NCI-H2107 treated with DMSO at 0.1 percent for 48 hours (cell line): ENCODE data around the gene KRTAP5-8.
"Not testable (repeated sequence)": the region's sequence is repeated elsewhere in the genome, so short reads cannot be mapped to it uniquely, and the experiment has no call there.

ENCODE experiments used
- DNase-seq: peaks from one replicate; lab custom pipeline; 2025; ENCODE audit not compliant: unreplicated experiment; lab: John Stamatoyannopoulos, UW

The KRTAP5-8 gene

GRCh38 chr11:71571101-71571850 is 33.5 kb downstream of the KRTAP5-8 start:
- DNase-seq: not testable (repeated sequence)

- DNase-seq: no peak
Observed at GRCh38 chr11:71572811-71573210, 35.0 kb downstream of the KRTAP5-8 start.

- DNase-seq: no peak
Observed at GRCh38 chr11:71574418-71574817, 36.6 kb downstream of the KRTAP5-8 start.

GRCh38 chr11:71575723-71576424 is 38.0 kb downstream of the KRTAP5-8 start:
- DNase-seq: no peak

GRCh38 chr11:71576688-71577465 is 39.1 kb downstream of the KRTAP5-8 start:
- not testable (repeated sequence) for DNase-seq

GRCh38 chr11:71577469-71578004 is 39.7 kb downstream of the KRTAP5-8 start:
- no peak for DNase-seq

- not testable (repeated sequence) for DNase-seq
Observed at GRCh38 chr11:71579513-71579912, 41.7 kb downstream of the KRTAP5-8 start.

- DNase-seq: peak; percentile 86
Observed at GRCh38 chr11:71580057-71581003, 42.5 kb downstream of the KRTAP5-8 start.

- DNase-seq: no peak
Observed at GRCh38 chr11:71581826-71582225, 44.0 kb downstream of the KRTAP5-8 start.

- DNase-seq: no peak
Observed at GRCh38 chr11:71582309-71582895, 44.6 kb downstream of the KRTAP5-8 start, which contains the start of gene KRTAP5-11. TSS of gene KRTAP5-11 (minus strand) at chr11:71582875. CDS start at chr11:71582837, 38 bp downstream.

- not testable (repeated sequence) for DNase-seq
Observed at GRCh38 chr11:71582969-71583368, 45.1 kb downstream of the KRTAP5-8 start.

GRCh38 chr11:71585673-71586072 is 47.8 kb downstream of the KRTAP5-8 start:
- not testable (repeated sequence) for DNase-seq

- not testable (repeated sequence) for DNase-seq
Observed at GRCh38 chr11:71588314-71588713, 50.5 kb downstream of the KRTAP5-8 start.
